H9 (cell line): ENCODE measurements around the gene SLIT1. TPM values are rescaled to one million over a fixed set of nuclear protein-coding genes. Genes with fewer than 3 reads are reported as not detected.
A peak's percentile ranks its signal among the peaks of the same experiment; 100 is the strongest.

ENCODE experiments used
- DNase-seq: peaks from one replicate; pipeline ENCODE4 v3.0.0-alpha.2; 2017
- H2AFZ ChIP-seq: one replicate; pipeline ENCODE4 v1.6.1; 2013; ENCODE audit warnings: mild to moderate bottlenecking, low read length, control low read depth, moderate library complexity
- H2AK5ac ChIP-seq: 2 replicates; pipeline ENCODE4 v1.6.1; 2013; ENCODE audit warnings: low read length, control low read depth, mixed read lengths; ENCODE audit not compliant: insufficient read length
- H2BK120ac ChIP-seq: one replicate; pipeline ENCODE4 v1.6.1; 2013; ENCODE audit warnings: low read depth, mild to moderate bottlenecking, low read length, control low read depth, inconsistent platforms; ENCODE audit not compliant: poor library complexity, severe bottlenecking
- H2BK12ac ChIP-seq: 2 replicates; pipeline ENCODE4 v1.6.1; 2013; ENCODE audit warnings: low read length, control low read depth, mixed read lengths, low read depth; ENCODE audit not compliant: insufficient read length
- H2BK15ac ChIP-seq: 2 replicates; pipeline ENCODE4 v1.6.1; 2013; ENCODE audit warnings: low read depth, low read length, control low read depth
- H2BK20ac ChIP-seq: one replicate; pipeline ENCODE4 v1.6.1; 2013; ENCODE audit warnings: low read depth, mild to moderate bottlenecking, low read length, control low read depth, inconsistent platforms; ENCODE audit not compliant: poor library complexity, severe bottlenecking
- H2BK5ac ChIP-seq: 2 replicates; pipeline ENCODE4 v1.6.1; 2013; ENCODE audit warnings: low read length, control low read depth, mixed read lengths; ENCODE audit not compliant: insufficient read length
- H3K14ac ChIP-seq: 2 replicates; pipeline ENCODE4 v1.6.1; 2013; ENCODE audit warnings: low read length, control low read depth; ENCODE audit not compliant: insufficient read depth
- H3K18ac ChIP-seq: 2 replicates; pipeline ENCODE4 v1.6.1; 2013; ENCODE audit warnings: low read depth, mild to moderate bottlenecking, mixed read lengths, low read length, control low read depth; ENCODE audit not compliant: insufficient read length
- H3K23ac ChIP-seq: 2 replicates; pipeline ENCODE4 v1.6.1; 2013; ENCODE audit warnings: low read length, control low read depth, mixed read lengths, low read depth; ENCODE audit not compliant: insufficient read length
- H3K23me2 ChIP-seq: 2 replicates; pipeline ENCODE4 v1.6.1; 2013; ENCODE audit warnings: low read depth, mild to moderate bottlenecking, mixed read lengths, low read length, control low read depth; ENCODE audit not compliant: insufficient read length, poor library complexity, severe bottlenecking
- H3K27ac ChIP-seq: 2 replicates; pipeline ENCODE4 v1.5.1; 2013; ENCODE audit warnings: low read length, control low read depth, mixed read lengths, low read depth; ENCODE audit not compliant: insufficient read length
- H3K27me3 ChIP-seq: 2 replicates; pipeline ENCODE4 v1.6.1; 2013; ENCODE audit warnings: low read length, control low read depth, inconsistent platforms; ENCODE audit not compliant: insufficient read depth
- H3K4ac ChIP-seq: 2 replicates; pipeline ENCODE4 v1.6.1; 2013; ENCODE audit warnings: low read depth, mild to moderate bottlenecking, control low read depth, inconsistent platforms, low read length, moderate library complexity
- H3K4me1 ChIP-seq: 2 replicates; pipeline ENCODE4 v1.6.1; 2013; ENCODE audit warnings: low read length, control low read depth, inconsistent platforms; ENCODE audit not compliant: insufficient read depth
- H3K4me2 ChIP-seq: 2 replicates; pipeline ENCODE4 v1.6.1; 2013; ENCODE audit warnings: low read length, control low read depth, mixed read lengths; ENCODE audit not compliant: insufficient read length, insufficient read depth
- H3K56ac ChIP-seq: 2 replicates; pipeline ENCODE4 v1.6.1; 2013; ENCODE audit warnings: low read depth, mild to moderate bottlenecking, mixed read lengths, low read length, control low read depth; ENCODE audit not compliant: insufficient read length
- H3K79me1 ChIP-seq: 2 replicates; pipeline ENCODE4 v1.6.1; 2013; ENCODE audit warnings: low read depth, mild to moderate bottlenecking, moderate library complexity, low read length, control low read depth, inconsistent platforms; ENCODE audit not compliant: insufficient read depth, poor library complexity, severe bottlenecking
- H3K79me2 ChIP-seq: 2 replicates; pipeline ENCODE4 v1.6.1; 2013; ENCODE audit warnings: low read length, control low read depth, inconsistent platforms; ENCODE audit not compliant: insufficient read depth
- H3K9ac ChIP-seq: 2 replicates; pipeline ENCODE4 v1.6.1; 2013; ENCODE audit warnings: low read length, control low read depth, mixed read lengths; ENCODE audit not compliant: insufficient read length; ENCODE audit errors: extremely low read depth
- H3K9me3 ChIP-seq: one replicate; pipeline ENCODE4 v1.6.1; 2013; ENCODE audit warnings: low read depth, low read length, inconsistent platforms; ENCODE audit not compliant: control insufficient read depth
- H3T11ph ChIP-seq: one replicate; pipeline ENCODE4 v1.6.1; 2013; ENCODE audit warnings: mild to moderate bottlenecking, low read length, control low read depth, inconsistent platforms
- H4K20me1 ChIP-seq: one replicate; pipeline ENCODE4 v1.6.1; 2013; ENCODE audit not compliant: control insufficient read depth, insufficient read length, insufficient read depth
- H4K5ac ChIP-seq: 2 replicates; pipeline ENCODE4 v1.6.1; 2013; ENCODE audit warnings: low read depth, mild to moderate bottlenecking, mixed read lengths, low read length, control low read depth; ENCODE audit not compliant: insufficient read length
- H4K8ac ChIP-seq: replicated peaks from 2 replicates; pipeline ENCODE4 v1.6.1; 2013; ENCODE audit warnings: low read length, control low read depth, mixed read lengths, low read depth; ENCODE audit not compliant: insufficient read length
- H4K91ac ChIP-seq: 2 replicates; pipeline ENCODE4 v1.6.1; 2013; ENCODE audit warnings: low read depth, mild to moderate bottlenecking, moderate library complexity, mixed read lengths, low read length, control low read depth; ENCODE audit not compliant: insufficient read length
- H3K27ac Mint-ChIP-seq, 3 experiments: 2 replicates in 2 of 3; 3 replicates in 1 of 3; pipeline ENCODE4 v1.8.0; 2020 to 2021; ENCODE audit warnings: mixed read lengths in 3 of 3, mild to moderate bottlenecking in 1 of 3, moderate library complexity in 1 of 3
- H3K27me3 Mint-ChIP-seq: 2 replicates; pipeline ENCODE4 v1.8.0; 2021; ENCODE audit warnings: low read depth, mild to moderate bottlenecking, moderate library complexity, mixed read lengths
- H3K36me3 Mint-ChIP-seq, 3 experiments: 2 replicates in 2 of 3; 3 replicates in 1 of 3; pipeline ENCODE4 v1.8.0; 2020 to 2021; ENCODE audit warnings: low read depth in 3 of 3, mixed read lengths in 3 of 3; ENCODE audit not compliant: insufficient read depth in 1 of 3
- H3K4me1 Mint-ChIP-seq, 2 experiments: 2 replicates each; pipeline ENCODE4 v1.8.0; 2020; ENCODE audit warnings: mixed read lengths in 2 of 2
- H3K4me3 Mint-ChIP-seq, 2 experiments: 2 replicates in 1 of 2; 3 replicates in 1 of 2; pipeline ENCODE4 v1.8.0; 2020 to 2021; ENCODE audit warnings: mild to moderate bottlenecking in 2 of 2, mixed read lengths in 2 of 2, moderate library complexity in 1 of 2
- H3K9me3 Mint-ChIP-seq, 2 experiments: 2 replicates in 1 of 2; 3 replicates in 1 of 2; pipeline ENCODE4 v1.8.0; 2020; ENCODE audit warnings: mild to moderate bottlenecking in 2 of 2, mixed read lengths in 2 of 2, moderate library complexity in 1 of 2
- WGBS: extraction: QIAGEN DNeasy Blood & Tissue Kit; methylation state at CpG from one replicate; pipeline ENCODE4 v1.1.7; 2013; ENCODE audit warnings: missing lambda C conversion rate, low lambda C conversion rate, mixed read lengths; ENCODE audit not compliant: insufficient read length; ENCODE audit errors: extremely low coverage; 5-methylcytosine and 5-hydroxymethylcytosine counted together
- total RNA-seq: library from RNA; stranded (reverse); gene quantifications from 2 replicates; pipeline ENCODE4 v1.2.1, GENCODE V29; 2021
- TF ChIP-seq, protein P1 (sequence below): fragments of 200-600 bp; sonication (generic); conservative IDR thresholded peaks from 3 replicates; pipeline ENCODE4 v1.8.0; 2021; ENCODE audit warnings: antibody characterized with exemption, mild to moderate bottlenecking

The SLIT1 gene
- total RNA-seq, 1 experiment from 2014 or later: 0.57 TPM

DNA sequence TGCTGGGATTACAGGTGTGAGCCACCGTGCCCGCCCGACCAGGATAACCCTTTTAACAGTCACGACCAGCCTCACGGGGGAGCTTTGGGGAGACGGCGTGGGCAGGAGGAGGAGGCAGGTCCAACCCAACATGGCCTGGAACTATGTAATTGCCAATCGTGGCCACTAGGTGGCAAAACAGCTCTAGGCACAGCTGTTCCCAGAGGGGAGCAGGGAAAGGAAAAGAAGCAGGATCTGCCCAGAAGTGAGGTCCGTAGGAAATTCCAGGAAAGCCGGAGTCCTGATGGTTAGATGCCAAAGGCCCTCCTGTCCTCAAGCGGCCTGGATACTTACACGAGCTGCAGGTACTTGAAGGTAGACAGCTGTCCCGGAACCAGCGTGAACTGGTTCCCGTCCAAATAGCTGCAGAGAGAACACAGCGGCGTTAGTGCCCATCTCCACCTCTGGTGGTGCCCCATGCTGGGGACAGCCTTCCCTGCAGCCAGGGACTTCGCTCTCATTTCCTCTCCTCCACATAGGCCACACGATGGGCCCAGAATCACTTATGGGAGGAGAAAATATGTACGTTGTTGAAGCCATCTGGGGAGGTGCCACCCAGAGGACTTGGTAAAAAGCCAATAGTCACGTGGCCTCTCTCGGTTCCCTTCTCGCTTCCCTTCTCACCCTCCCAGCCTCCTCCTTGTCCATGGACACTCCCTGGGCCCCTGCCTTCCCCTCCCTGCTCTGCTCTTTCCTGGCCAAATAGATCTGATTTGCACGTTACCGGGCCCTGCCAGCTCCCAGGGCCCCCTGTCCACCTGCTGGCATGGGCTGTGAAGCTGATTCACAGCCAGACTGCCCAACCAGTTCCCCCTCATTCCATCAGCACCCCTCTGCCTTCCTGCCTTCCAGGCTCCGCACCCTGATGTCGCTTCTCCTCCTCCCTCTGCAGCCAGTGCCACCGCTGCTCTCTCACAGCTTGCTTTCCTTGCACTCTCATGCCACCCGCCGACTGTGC, 148.1 kb downstream of the SLIT1 start:
- Histone ChIP-seq H3K4ac (no peak overlapping the region), H2BK5ac (no peak overlapping the region), H2AK5ac (no peak overlapping the region), H2BK15ac (no peak overlapping the region), H3K18ac (no peak overlapping the region), H2AFZ (no peak overlapping the region), H4K8ac (no peak overlapping the region), H3K79me1 (no peaks in the 10 kb centered on the region), H3K9me3 (no peaks in the 10 kb centered on the region), H3K23ac (no peak overlapping the region), H3K9ac (no peak overlapping the region), H3K79me2 (no peaks in the 10 kb centered on the region), H4K5ac (no peak overlapping the region), H2BK20ac (no peak overlapping the region), H3K14ac (no peak overlapping the region), H3K4me1 (peaks cover 2% of the 10 kb centered on the region; the same call in 1 of the 2 replicates), H2BK120ac (no peak overlapping the region), H3K27ac (no peak overlapping the region), H3K23me2 (no peaks in the 10 kb centered on the region), H3K4me2 (no peak overlapping the region), H3T11ph (no peak overlapping the region), H4K91ac (no peak overlapping the region), H3K27me3 (no peaks in the 10 kb centered on the region), H3K56ac (no peak overlapping the region), H2BK12ac (no peak overlapping the region), H4K20me1 (no peaks in the 10 kb centered on the region)
- Mint-ChIP-seq H3K27me3 (peaks cover 20% of the 10 kb centered on the region), H3K27ac (no peak overlapping the region), H3K4me1 (peaks cover 32 to 35% of the 10 kb centered on the region in 2 experiments), H3K9me3 (no peaks in the 10 kb centered on the region), H3K4me3 (peak overlapping the region in 1 of 2 experiments; percentile 52; a peak in 3 of 5 replicates), H3K36me3 (no peaks in the 10 kb centered on the region)
- DNase-seq: peak; percentile 92
- no CpG with 5 or more reads among the region's 30 CpGs for WGBS
- TF ChIP-seq, protein P1, sequence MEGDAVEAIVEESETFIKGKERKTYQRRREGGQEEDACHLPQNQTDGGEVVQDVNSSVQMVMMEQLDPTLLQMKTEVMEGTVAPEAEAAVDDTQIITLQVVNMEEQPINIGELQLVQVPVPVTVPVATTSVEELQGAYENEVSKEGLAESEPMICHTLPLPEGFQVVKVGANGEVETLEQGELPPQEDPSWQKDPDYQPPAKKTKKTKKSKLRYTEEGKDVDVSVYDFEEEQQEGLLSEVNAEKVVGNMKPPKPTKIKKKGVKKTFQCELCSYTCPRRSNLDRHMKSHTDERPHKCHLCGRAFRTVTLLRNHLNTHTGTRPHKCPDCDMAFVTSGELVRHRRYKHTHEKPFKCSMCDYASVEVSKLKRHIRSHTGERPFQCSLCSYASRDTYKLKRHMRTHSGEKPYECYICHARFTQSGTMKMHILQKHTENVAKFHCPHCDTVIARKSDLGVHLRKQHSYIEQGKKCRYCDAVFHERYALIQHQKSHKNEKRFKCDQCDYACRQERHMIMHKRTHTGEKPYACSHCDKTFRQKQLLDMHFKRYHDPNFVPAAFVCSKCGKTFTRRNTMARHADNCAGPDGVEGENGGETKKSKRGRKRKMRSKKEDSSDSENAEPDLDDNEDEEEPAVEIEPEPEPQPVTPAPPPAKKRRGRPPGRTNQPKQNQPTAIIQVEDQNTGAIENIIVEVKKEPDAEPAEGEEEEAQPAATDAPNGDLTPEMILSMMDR: peak; percentile 91
